GM12878 (cell line): ENCODE data around the gene CTSE. TPM values are rescaled to one million over a fixed set of nuclear protein-coding genes. Genes with fewer than 3 reads are reported as not detected.

Source experiments
- CREM ChIP-seq: IDR thresholded peaks from 2 replicates; pipeline ENCODE4 v1.6.1; 2014; ENCODE audit warnings: antibody characterized with exemption, low read depth
- CTCF ChIP-seq, 3 experiments: IDR thresholded peaks in 2 of 3; conservative IDR thresholded peaks in 1 of 3; 2 replicates each; pipeline ENCODE4 v1.5.1; 2011; ENCODE audit warnings: low read depth in 3 of 3, low read length in 3 of 3, mild to moderate bottlenecking in 3 of 3, control low read depth in 2 of 3, moderate library complexity in 2 of 3, inconsistent platforms in 1 of 3, mixed read lengths in 1 of 3; ENCODE audit not compliant: control insufficient read depth in 2 of 3, insufficient read depth in 1 of 3; ENCODE audit errors: extremely low read depth in 1 of 3
- EED ChIP-seq: sonication (generic); IDR thresholded peaks from 2 replicates; pipeline ENCODE4 v1.6.1; 2016; ENCODE audit warnings: antibody characterized with exemption, low read depth
- EGR1 ChIP-seq, 2 experiments: IDR thresholded peaks; 1 replicate in 1 of 2; 2 replicates in 1 of 2; pipeline ENCODE4 v1.6.1; 2011 to 2012; ENCODE audit warnings: low read depth in 2 of 2, low read length in 2 of 2, borderline replicate concordance in 1 of 2, mild to moderate bottlenecking in 1 of 2, moderate library complexity in 1 of 2
- ELK1 ChIP-seq: IDR thresholded peaks from 2 replicates; pipeline ENCODE4 v1.6.1; 2012; ENCODE audit warnings: low read depth, low read length, improper control_type of control experiment
- EZH2 ChIP-seq: IDR thresholded peaks from 2 replicates; pipeline ENCODE4 v1.6.1; 2012; ENCODE audit warnings: low read depth, mild to moderate bottlenecking, control low read depth, inconsistent platforms, low read length, borderline replicate concordance; ENCODE audit not compliant: control insufficient read depth
- IKZF2 ChIP-seq, 2 experiments: fragments of 450-650 bp; IDR thresholded peaks; 2 replicates each; pipeline ENCODE4 v1.6.1; 2017; ENCODE audit warnings: mild to moderate bottlenecking in 2 of 2, moderate library complexity in 2 of 2
- MEF2A ChIP-seq: IDR thresholded peaks from 2 replicates; pipeline ENCODE4 v1.6.1; 2011; ENCODE audit warnings: low read depth, mild to moderate bottlenecking, low read length, moderate library complexity; ENCODE audit not compliant: insufficient read depth
- MEF2B ChIP-seq: fragments of 450-650 bp; IDR thresholded peaks from 2 replicates; pipeline ENCODE4 v1.6.1; 2018; ENCODE audit warnings: mild to moderate bottlenecking, moderate library complexity; ENCODE audit not compliant: partially characterized antibody, poor library complexity, severe bottlenecking
- NFIC ChIP-seq: IDR thresholded peaks from 2 replicates; pipeline ENCODE4 v1.6.1; 2012; ENCODE audit warnings: low read depth, mild to moderate bottlenecking, inconsistent platforms, low read length, moderate library complexity
- NFYB ChIP-seq: IDR thresholded peaks from 2 replicates; pipeline ENCODE4 v1.6.1; 2011; ENCODE audit warnings: low read depth, mild to moderate bottlenecking, low read length, improper control_type of control experiment, moderate library complexity; ENCODE audit not compliant: insufficient read depth
- NRF1 ChIP-seq: conservative IDR thresholded peaks from 2 replicates; pipeline ENCODE4 v1.6.1; 2011; ENCODE audit warnings: mild to moderate bottlenecking, low read depth, low read length, improper control_type of control experiment
- PAX8 ChIP-seq: fragments of 450-650 bp; IDR thresholded peaks from 2 replicates; pipeline ENCODE4 v1.6.1; 2017; ENCODE audit warnings: mild to moderate bottlenecking, moderate library complexity
- POU2F2 ChIP-seq: IDR thresholded peaks from 3 replicates; pipeline ENCODE4 v1.6.1; 2011; ENCODE audit warnings: low read depth, mild to moderate bottlenecking, low read length, borderline replicate concordance
- RB1 ChIP-seq: fragments of 450-650 bp; formaldehyde crosslinking; IDR thresholded peaks from 2 replicates; pipeline ENCODE4 v1.6.1; 2017; ENCODE audit warnings: mild to moderate bottlenecking, borderline replicate concordance
- RBBP5 ChIP-seq: fragments of 200-600 bp; sonication (generic); conservative IDR thresholded peaks from 2 replicates; pipeline ENCODE4 v1.6.1; 2016
- SMAD1 ChIP-seq: fragments of 450-650 bp; IDR thresholded peaks from 2 replicates; pipeline ENCODE4 v1.6.1; 2018; ENCODE audit warnings: mild to moderate bottlenecking, low read depth; ENCODE audit not compliant: partially characterized antibody
- SMAD5 ChIP-seq: IDR thresholded peaks from 2 replicates; pipeline ENCODE4 v1.6.1; 2016; ENCODE audit warnings: antibody characterized with exemption, low read depth
- SUZ12 ChIP-seq: fragments of 200-600 bp; sonication (generic); IDR thresholded peaks from one replicate; pipeline ENCODE4 v1.6.1; 2018; ENCODE audit warnings: antibody characterized with exemption, mild to moderate bottlenecking; ENCODE audit not compliant: unreplicated experiment
- TARDBP ChIP-seq: IDR thresholded peaks from 2 replicates; pipeline ENCODE4 v1.6.1; 2016; ENCODE audit warnings: borderline replicate concordance
- TCF12 ChIP-seq: IDR thresholded peaks from 2 replicates; pipeline ENCODE4 v1.6.1; 2011; ENCODE audit warnings: low read depth, mild to moderate bottlenecking, low read length
- polyA plus RNA-seq, 11 experiments: library from polyadenylated mRNA; depleted of rRNA in 4 of 11; unstranded in 6 of 11; stranded (reverse) in 5 of 11; fragments of >200 nt; fragmentation: Nextera tagmentation in 4 of 11; fragmentation: Illumina TruSeq in 1 of 11; extraction: Ambion mirVana in 4 of 11; extraction: Trizol in 1 of 11; gene quantifications; 1 replicate in 1 of 11; 2 replicates in 10 of 11; pipeline versions ENCODE4 v1.2.1 to v1.2.3, GENCODE V29; 2011 to 2016; ENCODE audit warnings: inconsistent platforms in 2 of 11, missing spikeins in 2 of 11, low read depth in 1 of 11
- total RNA-seq, 4 experiments: library from RNA; depleted of rRNA in 3 of 4; stranded (reverse); fragments of >200 nt in 3 of 4; fragmentation: Illumina TruSeq in 1 of 4; extraction: Trizol in 1 of 4; gene quantifications; 2 replicates each; pipeline versions ENCODE4 v1.2.1 to v1.2.3, GENCODE V29; 2013 to 2021
- TF ChIP-seq, protein P1 (sequence below): fragments of 450-650 bp; IDR thresholded peaks from 2 replicates; pipeline ENCODE4 v1.6.1; 2018; ENCODE audit warnings: borderline replicate concordance, mild to moderate bottlenecking; ENCODE audit not compliant: partially characterized antibody
- TF ChIP-seq, protein P2 (sequence below): fragments of 450-650 bp; conservative IDR thresholded peaks from 2 replicates; pipeline ENCODE4 v1.6.1; 2017; ENCODE audit warnings: mild to moderate bottlenecking, moderate library complexity

The CTSE gene
- total and polyA plus RNA-seq, 10 of the 15 experiments (the other 5 are each of a cell fraction or from before 2014, with no cell fraction given): 0.26 TPM; not detected in 9

GRCh38 chr1:206050655-206051235, 27.1 kb upstream of the CTSE start (continued):
- no peak for TF ChIP-seq NFYB
- peak; percentile 98 for TF ChIP-seq NFIC
- TF ChIP-seq, protein P1, sequence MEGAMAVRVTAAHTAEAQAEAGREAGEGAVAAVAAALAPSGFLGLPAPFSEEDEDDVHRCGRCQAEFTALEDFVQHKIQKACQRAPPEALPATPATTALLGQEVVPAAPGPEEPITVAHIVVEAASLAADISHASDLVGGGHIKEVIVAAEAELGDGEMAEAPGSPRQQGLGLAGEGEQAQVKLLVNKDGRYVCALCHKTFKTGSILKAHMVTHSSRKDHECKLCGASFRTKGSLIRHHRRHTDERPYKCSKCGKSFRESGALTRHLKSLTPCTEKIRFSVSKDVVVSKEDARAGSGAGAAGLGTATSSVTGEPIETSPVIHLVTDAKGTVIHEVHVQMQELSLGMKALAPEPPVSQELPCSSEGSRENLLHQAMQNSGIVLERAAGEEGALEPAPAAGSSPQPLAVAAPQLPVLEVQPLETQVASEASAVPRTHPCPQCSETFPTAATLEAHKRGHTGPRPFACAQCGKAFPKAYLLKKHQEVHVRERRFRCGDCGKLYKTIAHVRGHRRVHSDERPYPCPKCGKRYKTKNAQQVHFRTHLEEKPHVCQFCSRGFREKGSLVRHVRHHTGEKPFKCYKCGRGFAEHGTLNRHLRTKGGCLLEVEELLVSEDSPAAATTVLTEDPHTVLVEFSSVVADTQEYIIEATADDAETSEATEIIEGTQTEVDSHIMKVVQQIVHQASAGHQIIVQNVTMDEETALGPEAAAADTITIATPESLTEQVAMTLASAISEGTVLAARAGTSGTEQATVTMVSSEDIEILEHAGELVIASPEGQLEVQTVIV: no peak
- TF ChIP-seq CREM: peak; percentile 93
- TF ChIP-seq TARDBP: no peak; the same call in 1 of the 2 replicates
- TF ChIP-seq MEF2B: peak; percentile 77
- TF ChIP-seq EED: peak; percentile 99
- TF ChIP-seq TCF12: peak; percentile 99
- TF ChIP-seq SMAD5: no peak
- no peak for TF ChIP-seq SMAD1
- no peak for TF ChIP-seq NRF1
- peak; percentile 99 for TF ChIP-seq IKZF2 (IDR thresholded peaks at IDR 0.05)
- TF ChIP-seq PAX8: no peak
- TF ChIP-seq, protein P2, sequence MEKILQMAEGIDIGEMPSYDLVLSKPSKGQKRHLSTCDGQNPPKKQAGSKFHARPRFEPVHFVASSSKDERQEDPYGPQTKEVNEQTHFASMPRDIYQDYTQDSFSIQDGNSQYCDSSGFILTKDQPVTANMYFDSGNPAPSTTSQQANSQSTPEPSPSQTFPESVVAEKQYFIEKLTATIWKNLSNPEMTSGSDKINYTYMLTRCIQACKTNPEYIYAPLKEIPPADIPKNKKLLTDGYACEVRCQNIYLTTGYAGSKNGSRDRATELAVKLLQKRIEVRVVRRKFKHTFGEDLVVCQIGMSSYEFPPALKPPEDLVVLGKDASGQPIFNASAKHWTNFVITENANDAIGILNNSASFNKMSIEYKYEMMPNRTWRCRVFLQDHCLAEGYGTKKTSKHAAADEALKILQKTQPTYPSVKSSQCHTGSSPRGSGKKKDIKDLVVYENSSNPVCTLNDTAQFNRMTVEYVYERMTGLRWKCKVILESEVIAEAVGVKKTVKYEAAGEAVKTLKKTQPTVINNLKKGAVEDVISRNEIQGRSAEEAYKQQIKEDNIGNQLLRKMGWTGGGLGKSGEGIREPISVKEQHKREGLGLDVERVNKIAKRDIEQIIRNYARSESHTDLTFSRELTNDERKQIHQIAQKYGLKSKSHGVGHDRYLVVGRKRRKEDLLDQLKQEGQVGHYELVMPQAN: peak; percentile 64
- peak in 1 of 2 experiments; percentile 72; a peak in 2 of 3 replicates for TF ChIP-seq EGR1 (IDR thresholded peaks at IDR 0.05; ENCODE audit: borderline replicate concordance in 1 of 2, low read depth in 2 of 2, low read length in 2 of 2)
- peak; percentile 37; the same call in 1 of the 2 replicates for TF ChIP-seq MEF2A
- TF ChIP-seq EZH2: no peak
- no peak for TF ChIP-seq SUZ12
- 0 out of 6 replicates have a peak, but pooled peaks of 1 of the 3 experiments have one; percentile 3 for TF ChIP-seq CTCF (IDR thresholded peaks at IDR 0.05 in 2 of 3, conservative IDR thresholded peaks at IDR 0.05 in 1 of 3; ENCODE audit: control insufficient read depth in 2 of 3, extremely low read depth in 1 of 3, insufficient read depth in 1 of 3, low read depth in 3 of 3, low read length in 3 of 3)
- TF ChIP-seq RBBP5: no peak
- no peak; the same call in 1 of the 2 replicates for TF ChIP-seq RB1
- 0 out of 2 replicates have a peak, but pooled peaks have one; percentile 19 for TF ChIP-seq ELK1
- TF ChIP-seq POU2F2: peak; percentile 95
